ENCODE measurements around the gene MAP4K5. TPM values are rescaled to one million over a fixed set of nuclear protein-coding genes. Genes with fewer than 3 reads are reported as not detected.

Gene MAP4K5
- total RNA-seq, 1 experiment from 2014 or later = 42.7 TPM

GRCh38 chr14:50381823-50382287, 150.5 kb downstream of the MAP4K5 start:
- H2BK20ac ChIP-seq (ENCODE audit: low read depth, low read length, poor library complexity, severe bottlenecking) = no peak overlapping the region
- Mint-ChIP-seq H3K36me3 (ENCODE audit: insufficient read depth in 1 of 3, low read depth in 3 of 3) (no peaks in the 10 kb centered on the region), H3K27me3 (ENCODE audit: low read depth) (no peaks in the 10 kb centered on the region; the same call in 1 of the 2 replicates), H3K9me3 (no peaks in the 10 kb centered on the region), H3K27ac (no peak overlapping the region), H3K4me3 (no peak overlapping the region), H3K4me1 (no peaks in the 10 kb centered on the region)
- H3K18ac ChIP-seq (ENCODE audit: insufficient read length, low read depth, low read length) = no peak overlapping the region
- no peak overlapping the region for H4K91ac ChIP-seq (ENCODE audit: insufficient read length, low read depth, low read length)
- TF ChIP-seq, protein P1, sequence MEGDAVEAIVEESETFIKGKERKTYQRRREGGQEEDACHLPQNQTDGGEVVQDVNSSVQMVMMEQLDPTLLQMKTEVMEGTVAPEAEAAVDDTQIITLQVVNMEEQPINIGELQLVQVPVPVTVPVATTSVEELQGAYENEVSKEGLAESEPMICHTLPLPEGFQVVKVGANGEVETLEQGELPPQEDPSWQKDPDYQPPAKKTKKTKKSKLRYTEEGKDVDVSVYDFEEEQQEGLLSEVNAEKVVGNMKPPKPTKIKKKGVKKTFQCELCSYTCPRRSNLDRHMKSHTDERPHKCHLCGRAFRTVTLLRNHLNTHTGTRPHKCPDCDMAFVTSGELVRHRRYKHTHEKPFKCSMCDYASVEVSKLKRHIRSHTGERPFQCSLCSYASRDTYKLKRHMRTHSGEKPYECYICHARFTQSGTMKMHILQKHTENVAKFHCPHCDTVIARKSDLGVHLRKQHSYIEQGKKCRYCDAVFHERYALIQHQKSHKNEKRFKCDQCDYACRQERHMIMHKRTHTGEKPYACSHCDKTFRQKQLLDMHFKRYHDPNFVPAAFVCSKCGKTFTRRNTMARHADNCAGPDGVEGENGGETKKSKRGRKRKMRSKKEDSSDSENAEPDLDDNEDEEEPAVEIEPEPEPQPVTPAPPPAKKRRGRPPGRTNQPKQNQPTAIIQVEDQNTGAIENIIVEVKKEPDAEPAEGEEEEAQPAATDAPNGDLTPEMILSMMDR (conservative IDR thresholded peaks at IDR 0.05) = no peak
- H3K9ac ChIP-seq (ENCODE audit: extremely low read depth, insufficient read length, low read length) = no peak overlapping the region
- H3T11ph ChIP-seq (ENCODE audit: low read length) = no peak overlapping the region
- H4K5ac ChIP-seq (ENCODE audit: insufficient read length, low read depth, low read length) = no peak overlapping the region
- H2AFZ ChIP-seq (ENCODE audit: low read length) = no peak overlapping the region
- H3K56ac ChIP-seq (ENCODE audit: insufficient read length, low read depth, low read length) = no peak overlapping the region
- no peak overlapping the region for H2BK12ac ChIP-seq (ENCODE audit: insufficient read length, low read depth, low read length)
- no peak overlapping the region for H3K27ac ChIP-seq (ENCODE audit: insufficient read length, low read depth, low read length)
- no peaks in the 10 kb centered on the region for H3K9me3 ChIP-seq (ENCODE audit: control insufficient read depth, low read depth, low read length)
- no peaks in the 10 kb centered on the region for H4K20me1 ChIP-seq (ENCODE audit: control insufficient read depth, insufficient read depth, insufficient read length)
- no peaks in the 10 kb centered on the region for H3K79me2 ChIP-seq (ENCODE audit: insufficient read depth, low read length)
- H3K4me2 ChIP-seq (ENCODE audit: insufficient read depth, insufficient read length, low read length) = no peak overlapping the region
- no peak overlapping the region for H2BK15ac ChIP-seq (ENCODE audit: low read depth, low read length)
- H2AK5ac ChIP-seq (ENCODE audit: insufficient read length, low read length) = no peak overlapping the region
- no peaks in the 10 kb centered on the region for H3K27me3 ChIP-seq (ENCODE audit: insufficient read depth, low read length)
- H3K4ac ChIP-seq (ENCODE audit: low read depth, low read length) = no peak overlapping the region
- H3K4me1 ChIP-seq (ENCODE audit: insufficient read depth, low read length) = no peaks in the 10 kb centered on the region
- no peak for DNase-seq
- no peaks in the 10 kb centered on the region for H3K23me2 ChIP-seq (ENCODE audit: insufficient read length, low read depth, low read length, poor library complexity, severe bottlenecking)
- no peaks in the 10 kb centered on the region for H3K79me1 ChIP-seq (ENCODE audit: insufficient read depth, low read depth, low read length, poor library complexity, severe bottlenecking)
- no peak overlapping the region for H3K14ac ChIP-seq (ENCODE audit: insufficient read depth, low read length)
- no peak overlapping the region for H2BK5ac ChIP-seq (ENCODE audit: insufficient read length, low read length)
- no peak overlapping the region for H3K23ac ChIP-seq (ENCODE audit: insufficient read length, low read depth, low read length)
- no peak overlapping the region for H4K8ac ChIP-seq (replicated peaks; ENCODE audit: insufficient read length, low read depth, low read length)
- H2BK120ac ChIP-seq (ENCODE audit: low read depth, low read length, poor library complexity, severe bottlenecking) = no peak overlapping the region
- WGBS (ENCODE audit: extremely low coverage, insufficient read length, low lambda C conversion rate) = no CpG with 5 or more reads among the region's 14 CpGs

Measured in H9 (cell line).